ENCODE measurements around the gene OVCH2.

OVCH2 gene

DNA sequence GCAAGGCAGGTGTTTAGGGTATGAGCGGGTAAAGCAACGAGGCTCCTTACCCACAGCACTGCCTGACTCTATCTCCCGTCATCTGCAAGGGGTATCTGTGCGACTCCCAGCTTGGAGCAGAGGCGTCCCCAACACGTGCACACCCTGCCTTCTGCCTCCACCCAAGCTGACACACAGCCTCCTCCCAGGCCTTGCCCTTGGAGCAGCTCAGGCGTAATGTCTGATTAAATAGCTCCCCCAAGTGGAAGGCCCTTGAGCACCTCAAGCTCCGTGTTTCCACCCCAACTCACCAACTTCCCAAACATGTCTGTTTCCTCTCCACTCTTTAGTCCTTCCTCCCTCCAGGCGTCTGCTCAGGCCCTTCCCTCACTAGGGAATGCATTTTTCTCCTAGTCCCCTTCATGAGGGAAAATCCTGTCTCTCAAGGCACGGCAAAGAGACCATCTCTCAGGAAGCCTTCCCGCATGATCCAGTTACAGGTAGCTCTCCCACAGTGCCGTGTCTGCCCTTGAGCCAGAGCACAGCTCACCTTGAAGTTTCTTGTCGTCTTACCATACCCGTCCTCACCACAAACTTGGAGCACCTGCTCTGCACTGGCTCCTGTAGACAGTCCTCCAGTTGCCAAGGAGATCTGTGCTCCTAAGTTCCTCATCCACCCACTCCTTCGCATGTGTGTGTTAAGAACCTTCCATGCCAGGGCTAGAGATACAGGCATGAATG lies 48.8 kb downstream of the OVCH2 start:
- H3K27ac ChIP-seq = no peak overlapping the region
- TF ChIP-seq ZFX (IDR thresholded peaks at IDR 0.05; ENCODE audit: borderline replicate concordance) = no peak
- TF ChIP-seq, protein P1, sequence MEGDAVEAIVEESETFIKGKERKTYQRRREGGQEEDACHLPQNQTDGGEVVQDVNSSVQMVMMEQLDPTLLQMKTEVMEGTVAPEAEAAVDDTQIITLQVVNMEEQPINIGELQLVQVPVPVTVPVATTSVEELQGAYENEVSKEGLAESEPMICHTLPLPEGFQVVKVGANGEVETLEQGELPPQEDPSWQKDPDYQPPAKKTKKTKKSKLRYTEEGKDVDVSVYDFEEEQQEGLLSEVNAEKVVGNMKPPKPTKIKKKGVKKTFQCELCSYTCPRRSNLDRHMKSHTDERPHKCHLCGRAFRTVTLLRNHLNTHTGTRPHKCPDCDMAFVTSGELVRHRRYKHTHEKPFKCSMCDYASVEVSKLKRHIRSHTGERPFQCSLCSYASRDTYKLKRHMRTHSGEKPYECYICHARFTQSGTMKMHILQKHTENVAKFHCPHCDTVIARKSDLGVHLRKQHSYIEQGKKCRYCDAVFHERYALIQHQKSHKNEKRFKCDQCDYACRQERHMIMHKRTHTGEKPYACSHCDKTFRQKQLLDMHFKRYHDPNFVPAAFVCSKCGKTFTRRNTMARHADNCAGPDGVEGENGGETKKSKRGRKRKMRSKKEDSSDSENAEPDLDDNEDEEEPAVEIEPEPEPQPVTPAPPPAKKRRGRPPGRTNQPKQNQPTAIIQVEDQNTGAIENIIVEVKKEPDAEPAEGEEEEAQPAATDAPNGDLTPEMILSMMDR (IDR thresholded peaks at IDR 0.05) = peak; percentile 52

DNA sequence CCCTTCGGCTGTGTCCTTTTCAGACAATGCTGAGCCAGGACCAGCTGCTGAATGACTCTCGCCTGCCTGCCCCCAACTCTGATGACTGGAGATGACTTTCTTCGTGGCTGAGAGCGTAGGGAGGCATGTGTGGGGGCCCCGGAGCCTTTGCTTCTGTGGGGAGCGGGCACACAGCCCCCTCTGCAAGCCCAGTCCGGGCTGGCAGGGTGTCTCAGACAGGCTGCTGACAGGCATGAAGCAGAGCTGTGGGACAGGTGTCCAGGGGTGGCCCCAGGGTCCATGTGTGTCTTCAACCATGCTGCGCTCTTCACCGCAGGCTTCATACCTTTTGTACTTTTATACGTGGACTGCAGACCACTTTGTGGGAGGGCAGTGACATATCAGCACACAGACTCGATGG lies 49.6 kb downstream of the OVCH2 start:
- no peak for TF ChIP-seq ZFX (IDR thresholded peaks at IDR 0.05; ENCODE audit: borderline replicate concordance)
- TF ChIP-seq, protein P1 (IDR thresholded peaks at IDR 0.05) = no peak
- H3K27ac ChIP-seq = no peak overlapping the region

DNA sequence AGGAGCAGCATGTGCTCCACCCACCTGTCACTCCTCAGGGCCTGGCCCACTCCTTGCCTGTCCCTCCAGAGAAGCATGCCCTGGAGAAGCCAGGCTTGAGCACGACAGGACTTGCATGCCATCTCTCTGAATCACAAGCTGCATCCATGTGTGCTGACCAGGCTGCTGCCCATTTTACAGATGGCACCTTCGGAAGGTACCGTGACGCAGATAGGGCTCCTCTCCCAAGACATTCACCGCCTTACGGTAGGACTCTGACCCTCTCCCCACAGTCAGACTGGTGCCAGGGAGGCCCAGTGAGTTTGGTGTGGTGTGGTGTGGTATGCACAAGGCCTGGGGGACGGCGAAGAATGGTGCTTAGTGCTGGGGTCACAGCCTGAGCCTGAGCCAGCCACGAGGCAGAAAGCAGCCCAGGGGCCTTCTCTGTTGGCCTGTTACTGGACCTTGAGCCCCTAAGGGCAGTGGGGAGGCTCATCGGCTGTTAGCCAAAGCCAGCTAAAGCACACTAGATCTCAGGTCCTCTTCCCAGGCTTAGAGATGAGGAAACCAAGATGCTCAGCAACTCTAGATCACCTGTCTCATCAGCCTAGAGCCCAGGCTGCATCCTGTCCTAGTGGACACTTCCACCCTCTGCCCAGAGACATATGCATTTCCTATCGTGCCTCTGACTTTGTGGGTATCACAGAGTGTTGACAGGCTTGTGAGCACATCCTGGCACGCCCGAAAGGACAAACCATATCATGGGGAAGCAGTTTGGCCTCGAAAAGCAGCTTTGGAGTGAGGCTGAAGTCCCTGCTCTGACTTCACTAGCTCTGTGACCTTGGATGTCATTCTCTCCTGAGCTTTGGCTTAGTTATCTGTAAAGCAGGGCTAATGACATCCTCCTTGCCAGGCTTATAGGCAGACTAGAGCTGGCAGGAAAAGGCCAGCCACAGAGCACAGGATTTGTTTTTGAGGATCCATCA lies 50.7 kb downstream of the OVCH2 start:
- no peak overlapping the region for H3K27ac ChIP-seq
- TF ChIP-seq, protein P1 (IDR thresholded peaks at IDR 0.05) = no peak
- no peak for TF ChIP-seq ZFX (IDR thresholded peaks at IDR 0.05; ENCODE audit: borderline replicate concordance)

DNA sequence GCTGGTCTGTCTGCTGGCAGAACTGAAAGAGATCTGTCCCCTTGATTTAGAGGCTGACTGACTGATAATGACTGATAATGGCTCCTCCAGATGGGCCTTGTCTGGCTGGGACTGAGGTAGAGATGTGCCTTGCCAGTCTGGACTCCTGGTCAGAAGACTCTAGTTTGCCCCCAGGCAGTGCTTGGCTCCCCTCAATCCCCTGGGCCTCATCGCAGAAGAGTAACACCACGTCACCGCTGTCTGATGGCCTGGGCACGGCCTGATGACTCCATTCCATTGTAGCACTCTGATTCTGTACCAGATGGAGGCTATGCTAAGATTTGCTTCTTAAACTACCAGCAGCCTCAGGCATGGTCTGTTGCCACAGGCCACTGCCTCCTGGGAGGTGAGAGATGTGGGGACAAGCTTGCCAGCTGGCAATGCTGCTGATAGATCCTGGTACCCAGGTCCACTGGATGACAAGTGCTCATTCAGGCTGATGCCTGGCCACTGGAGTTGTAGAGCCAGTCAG lies 52.0 kb downstream of the OVCH2 start:
- TF ChIP-seq ZFX (IDR thresholded peaks at IDR 0.05; ENCODE audit: borderline replicate concordance) = no peak
- TF ChIP-seq, protein P1 (IDR thresholded peaks at IDR 0.05) = no peak
- no peak overlapping the region for H3K27ac ChIP-seq

DNA sequence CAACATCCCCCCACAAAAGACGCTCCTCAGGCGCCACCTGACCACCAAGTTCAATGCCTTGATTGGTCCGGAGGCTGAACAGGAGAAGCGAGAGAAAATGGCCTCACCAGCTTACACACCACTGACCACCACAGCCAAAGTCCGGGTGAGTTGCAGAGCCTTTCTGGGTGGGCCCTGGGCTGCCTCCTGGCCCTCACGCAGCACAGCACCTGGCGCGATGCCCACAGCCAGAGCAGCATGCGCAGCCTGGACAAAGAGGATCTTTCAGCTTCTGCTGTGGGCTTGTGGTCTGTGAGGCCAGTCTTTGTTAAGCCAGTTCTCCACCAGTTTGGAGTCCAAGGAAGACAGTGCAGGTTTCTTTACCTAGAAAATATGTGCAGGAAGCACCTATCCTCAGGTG lies 54.6 kb downstream of the OVCH2 start:
- TF ChIP-seq, protein P1 (IDR thresholded peaks at IDR 0.05) = no peak
- no peak for TF ChIP-seq ZFX (IDR thresholded peaks at IDR 0.05; ENCODE audit: borderline replicate concordance)

DNA sequence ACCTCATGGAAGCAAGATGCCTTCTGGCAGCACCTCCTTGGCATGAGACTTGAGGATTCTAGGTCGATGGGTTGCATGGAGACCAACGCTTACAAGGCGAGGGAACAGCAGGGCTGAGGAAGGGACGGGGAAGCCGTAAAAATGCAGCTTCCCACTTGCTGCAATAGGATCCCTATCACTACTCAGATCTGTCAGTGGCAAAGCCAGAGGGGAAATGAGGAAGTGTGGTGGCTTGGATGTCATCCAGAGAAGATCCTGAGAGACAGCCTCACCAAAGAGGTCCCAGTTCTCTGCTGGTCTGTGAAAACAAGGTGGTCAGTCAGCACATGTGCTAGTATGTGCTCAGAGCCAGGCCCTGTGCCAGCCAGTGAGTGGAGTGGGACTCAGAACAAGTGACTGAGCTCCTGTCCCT lies 55.1 kb downstream of the OVCH2 start:
- TF ChIP-seq, protein P1 (IDR thresholded peaks at IDR 0.05) = no peak
- TF ChIP-seq ZFX (IDR thresholded peaks at IDR 0.05; ENCODE audit: borderline replicate concordance) = no peak
- H3K27ac ChIP-seq = no peak overlapping the region

More for the DNA sequence above, 54.6 kb downstream of the OVCH2 start:
- H3K27ac ChIP-seq = no peak overlapping the region

Measured in 22Rv1 (cell line).